Upper lobe of left lung (tissue), 4 donors: ENCODE measurements around the gene MARCO.

Source experiments
- EP300 ChIP-seq, 4 donors: sonication (generic); formaldehyde crosslinking; IDR thresholded peaks; one replicate each; pipeline ENCODE4 v1.5.1; 2017; ENCODE audit warnings: antibody characterized with exemption in 4 of 4, control low read depth in 2 of 4
- POLR2A ChIP-seq, 4 donors: fragments of 450-650 bp; IDR thresholded peaks; one replicate each; pipeline ENCODE4 v1.5.1; 2016 to 2017; ENCODE audit warnings: antibody characterized with exemption in 4 of 4, mild to moderate bottlenecking in 2 of 4
- TF ChIP-seq, protein P1 (sequence below), 6 experiments: fragments of 450-650 bp in 4 of 6; fragments of 200-600 bp in 2 of 6; sonication (generic) in 2 of 6; IDR thresholded peaks; one replicate each; pipeline ENCODE4 v1.5.1; 2016 to 2019; ENCODE audit warnings: antibody characterized with exemption in 6 of 6

DNA sequence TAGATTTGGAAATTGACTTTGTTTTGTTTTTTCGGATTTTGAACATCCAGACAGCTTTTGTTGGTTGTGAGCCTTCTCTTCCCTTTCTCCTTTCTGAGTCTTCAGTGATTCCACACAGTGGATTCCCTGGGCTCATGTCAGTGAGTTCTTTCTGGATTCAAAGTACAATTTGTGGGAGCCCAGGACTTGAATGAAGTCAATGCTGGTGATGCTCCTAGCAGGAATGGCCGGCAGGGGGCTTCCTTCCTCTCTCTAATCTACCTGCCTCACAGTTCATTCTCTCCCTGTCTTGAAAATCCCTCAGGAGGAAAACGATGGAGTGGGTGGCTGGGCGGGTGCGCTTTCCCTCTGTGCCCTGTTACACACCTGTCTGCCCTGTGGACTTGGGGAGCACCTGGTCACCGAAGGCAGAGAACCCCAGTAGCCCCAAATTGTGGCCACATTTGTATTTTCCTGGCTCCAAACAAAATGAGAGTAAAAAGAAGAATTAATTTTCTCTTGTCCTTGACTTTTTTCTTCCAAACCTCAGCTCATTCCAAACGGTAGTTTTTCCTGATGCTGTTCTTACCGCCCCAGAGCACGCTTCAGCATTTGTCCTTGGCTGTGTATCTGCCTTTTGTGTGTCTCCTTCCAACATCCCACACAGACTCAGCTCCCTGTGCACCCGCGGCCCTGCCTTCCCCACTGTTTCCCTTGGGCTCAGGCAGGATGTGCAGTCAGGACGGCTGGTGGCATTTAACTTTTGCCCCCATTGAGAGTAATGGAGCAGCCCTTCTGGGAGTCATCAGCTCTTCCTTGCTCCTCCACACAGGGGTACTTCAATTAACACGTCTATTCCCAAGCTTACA, 86.6 kb downstream of the MARCO start:
- TF ChIP-seq POLR2A (IDR thresholded peaks at IDR 0.05) = no peak
- TF ChIP-seq, protein P1, sequence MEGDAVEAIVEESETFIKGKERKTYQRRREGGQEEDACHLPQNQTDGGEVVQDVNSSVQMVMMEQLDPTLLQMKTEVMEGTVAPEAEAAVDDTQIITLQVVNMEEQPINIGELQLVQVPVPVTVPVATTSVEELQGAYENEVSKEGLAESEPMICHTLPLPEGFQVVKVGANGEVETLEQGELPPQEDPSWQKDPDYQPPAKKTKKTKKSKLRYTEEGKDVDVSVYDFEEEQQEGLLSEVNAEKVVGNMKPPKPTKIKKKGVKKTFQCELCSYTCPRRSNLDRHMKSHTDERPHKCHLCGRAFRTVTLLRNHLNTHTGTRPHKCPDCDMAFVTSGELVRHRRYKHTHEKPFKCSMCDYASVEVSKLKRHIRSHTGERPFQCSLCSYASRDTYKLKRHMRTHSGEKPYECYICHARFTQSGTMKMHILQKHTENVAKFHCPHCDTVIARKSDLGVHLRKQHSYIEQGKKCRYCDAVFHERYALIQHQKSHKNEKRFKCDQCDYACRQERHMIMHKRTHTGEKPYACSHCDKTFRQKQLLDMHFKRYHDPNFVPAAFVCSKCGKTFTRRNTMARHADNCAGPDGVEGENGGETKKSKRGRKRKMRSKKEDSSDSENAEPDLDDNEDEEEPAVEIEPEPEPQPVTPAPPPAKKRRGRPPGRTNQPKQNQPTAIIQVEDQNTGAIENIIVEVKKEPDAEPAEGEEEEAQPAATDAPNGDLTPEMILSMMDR (IDR thresholded peaks at IDR 0.05) = peak in 3 of 6 experiments; percentile 32 to 41 (median 33)
- TF ChIP-seq EP300 (IDR thresholded peaks at IDR 0.05) = no peak
